HEK293 (cell line): Measurements from ENCODE around the gene TCF12.

ENCODE experiments used
- CTCF ChIA-PET: fragments of 350-600 bp; formaldehyde crosslinking; extraction: SDS; loops from one replicate; lab custom pipeline; 2021; ENCODE audit warnings: antibody characterized with exemption; lab: Yijun Ruan, JAX
- POLR2A ChIA-PET: fragments of 300-600 bp; formaldehyde crosslinking; extraction: SDS; loops from one replicate; lab custom pipeline; 2020; ENCODE audit warnings: antibody characterized with exemption, inconsistent platforms; lab: Yijun Ruan, JAX
- H3K27ac ChIP-seq: fragments of 200-500 bp; sonication (Bioruptor generic); 2 replicates; pipeline ENCODE4 v1.5.1; 2014; ENCODE audit warnings: low read depth, low read length, control low read depth, inconsistent platforms; ENCODE audit errors: extremely low read depth
- H3K36me3 ChIP-seq, 2 experiments: fragments of 200-500 bp in 1 of 2; sonication (Bioruptor generic) in 1 of 2; 1 replicate in 1 of 2; 2 replicates in 1 of 2; pipeline ENCODE4 v1.5.1; 2014 to 2017; ENCODE audit warnings: inconsistent platforms in 2 of 2, low read length in 2 of 2; ENCODE audit not compliant: control insufficient read depth in 2 of 2, insufficient read depth in 1 of 2
- H3K4me1 ChIP-seq: fragments of 200-500 bp; sonication (Bioruptor generic); 2 replicates; pipeline ENCODE4 v1.5.1; 2014; ENCODE audit warnings: mild to moderate bottlenecking, low read length, inconsistent platforms; ENCODE audit not compliant: control insufficient read depth, insufficient read depth
- H3K4me3 ChIP-seq: 2 replicates; pipeline ENCODE4 v1.5.1; 2011; ENCODE audit warnings: low read depth, mild to moderate bottlenecking, control low read depth, low read length, moderate library complexity
- H3K9me3 ChIP-seq: fragments of 200-500 bp; sonication (Bioruptor generic); 2 replicates; pipeline ENCODE4 v1.5.1; 2014; ENCODE audit warnings: low read depth, low read length, inconsistent platforms; ENCODE audit not compliant: control insufficient read depth, insufficient read depth
- FEZF1 ChIP-seq: fragments of 450-650 bp; formaldehyde crosslinking; IDR thresholded peaks from 2 replicates; pipeline ENCODE4 v1.5.1; 2016; ENCODE audit warnings: missing biosample characterization, missing genetic modification characterization
- IKZF3 ChIP-seq: fragments of 450-650 bp; IDR thresholded peaks from 2 replicates; pipeline ENCODE4 v1.5.0; 2018; ENCODE audit warnings: missing biosample characterization, mild to moderate bottlenecking, missing genetic modification characterization, moderate library complexity
- MZF1 ChIP-seq: fragments of 450-650 bp; formaldehyde crosslinking; IDR thresholded peaks from 2 replicates; pipeline ENCODE4 v1.5.1; 2017; ENCODE audit warnings: missing biosample characterization, missing genetic modification characterization, borderline replicate concordance
- OSR2 ChIP-seq: fragments of 450-650 bp; formaldehyde crosslinking; IDR thresholded peaks from 2 replicates; pipeline ENCODE4 v1.5.1; 2016; ENCODE audit warnings: missing biosample characterization, missing genetic modification characterization
- PRDM1 ChIP-seq: fragments of 450-650 bp; formaldehyde crosslinking; IDR thresholded peaks from 2 replicates; pipeline ENCODE4; 2016; ENCODE audit warnings: missing biosample characterization, missing genetic modification characterization
- REPIN1 ChIP-seq: fragments of 450-650 bp; formaldehyde crosslinking; IDR thresholded peaks from 2 replicates; pipeline ENCODE4 v1.5.1; 2017; ENCODE audit warnings: missing biosample characterization, missing genetic modification characterization, low read depth
- TCF7L2 ChIP-seq: IDR thresholded peaks from 2 replicates; pipeline ENCODE4 v1.6.1; 2011; ENCODE audit warnings: low read depth, mild to moderate bottlenecking, inconsistent platforms, low read length, moderate library complexity, borderline replicate concordance
- ZBTB17 ChIP-seq: fragments of 450-650 bp; formaldehyde crosslinking; IDR thresholded peaks from 2 replicates; pipeline ENCODE4 v1.5.1; 2016; ENCODE audit warnings: missing biosample characterization, missing genetic modification characterization
- ZNF175 ChIP-seq: fragments of 450-650 bp; formaldehyde crosslinking; IDR thresholded peaks from 2 replicates; pipeline ENCODE4 v1.5.1; 2016; ENCODE audit warnings: missing biosample characterization, missing genetic modification characterization
- ZNF221 ChIP-seq: fragments of 450-650 bp; formaldehyde crosslinking; IDR thresholded peaks from 2 replicates; pipeline ENCODE4 v1.5.1; 2017; ENCODE audit warnings: missing biosample characterization, missing genetic modification characterization, borderline replicate concordance
- ZNF423 ChIP-seq: fragments of 450-650 bp; formaldehyde crosslinking; IDR thresholded peaks from 2 replicates; pipeline ENCODE4 v1.5.1; 2016; ENCODE audit warnings: missing biosample characterization, missing genetic modification characterization
- ZNF560 ChIP-seq: fragments of 450-650 bp; formaldehyde crosslinking; IDR thresholded peaks from 2 replicates; pipeline ENCODE4 v1.5.1; 2017; ENCODE audit warnings: missing biosample characterization, missing genetic modification characterization, borderline replicate concordance
- ZNF76 ChIP-seq: fragments of 450-650 bp; formaldehyde crosslinking; IDR thresholded peaks from 2 replicates; pipeline ENCODE4; 2016; ENCODE audit warnings: low read depth, missing biosample characterization, missing genetic modification characterization, borderline replicate concordance
- ZNF843 ChIP-seq: fragments of 450-650 bp; formaldehyde crosslinking; IDR thresholded peaks from 2 replicates; pipeline ENCODE4 v1.5.1; 2016; ENCODE audit warnings: missing biosample characterization, missing genetic modification characterization
- TF ChIP-seq, protein P1 (sequence below): fragments of 450-650 bp; IDR thresholded peaks from 2 replicates; pipeline ENCODE4 v1.5.1; 2018; ENCODE audit warnings: missing biosample characterization, mild to moderate bottlenecking, missing genetic modification characterization
- TF ChIP-seq, protein P2 (sequence below): fragments of 450-650 bp; formaldehyde crosslinking; IDR thresholded peaks from 2 replicates; pipeline ENCODE4 v1.5.1; 2016; ENCODE audit warnings: missing biosample characterization, missing genetic modification characterization
- TF ChIP-seq, protein P3 (sequence below): fragments of 450-650 bp; formaldehyde crosslinking; IDR thresholded peaks from 2 replicates; pipeline ENCODE4 v1.5.1; 2017; ENCODE audit warnings: missing biosample characterization, missing genetic modification characterization

TCF12 gene

DNA sequence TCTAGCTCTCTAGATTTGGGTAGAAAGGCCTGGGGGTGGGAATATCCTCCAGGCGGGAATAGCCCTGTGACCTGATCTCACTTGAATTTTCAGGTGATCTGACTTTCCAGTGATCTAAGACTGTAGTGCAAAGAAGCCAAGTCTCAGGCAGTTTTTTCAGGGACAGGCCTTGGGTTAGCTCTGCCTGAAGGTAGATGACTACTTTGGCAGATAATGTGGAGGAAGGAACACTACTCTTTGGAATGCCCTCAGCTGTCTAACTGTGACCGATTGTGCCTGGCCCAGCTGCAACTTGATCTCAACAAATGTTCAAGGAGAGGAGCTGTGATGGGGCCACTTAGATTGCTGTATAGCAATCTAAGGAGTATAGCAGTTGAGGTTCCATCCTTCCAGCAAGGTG, 193.7 kb downstream of the TCF12 start:
- TF ChIP-seq ZNF175 (tag by site-specific recombination) = no peak
- peak; percentile 18; the same call in 1 of the 2 replicates for TF ChIP-seq IKZF3 (tag by site-specific recombination)
- Histone ChIP-seq H3K4me1 (peaks cover 14% of the 10 kb centered on the region; the same call in 1 of the 2 replicates), H3K4me3 (no peak overlapping the region), H3K9me3 (no peaks in the 10 kb centered on the region), H3K36me3 (no peaks in the 10 kb centered on the region), H3K27ac (no peak overlapping the region)
- POLR2A ChIA-PET = no interaction called here
- CTCF ChIA-PET = interaction anchor here (0.6 to 1.3 kb wide), 2 partner anchors 19 to 26 kb away, joined by 3 to 5 read pairs; no protein-coding TSS in a partner anchor

DNA sequence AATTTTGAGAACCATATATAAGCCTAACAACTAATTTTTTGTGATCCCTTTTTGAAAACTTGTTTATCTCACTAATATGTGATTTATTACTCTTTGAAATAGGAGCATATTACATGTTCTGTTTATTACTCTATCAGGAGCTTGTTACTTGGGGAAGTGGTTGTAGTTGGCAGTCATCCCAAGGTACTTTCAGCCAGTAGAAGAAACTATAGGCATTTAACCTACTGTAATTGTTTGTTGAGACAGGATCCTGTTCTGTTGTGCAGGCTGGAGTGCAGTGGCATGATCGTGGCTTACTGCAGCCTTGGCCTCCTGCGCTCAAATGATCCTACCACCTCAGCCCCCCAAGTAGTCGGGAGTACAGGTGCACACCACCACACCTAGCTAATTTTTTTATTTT, 195.6 kb downstream of the TCF12 start:
- no peak overlapping the region for H3K27ac ChIP-seq
- ChIA-PET POLR2A (interaction anchor here (0.6 kb wide), 1 partner anchor 85 kb away, joined by 7 read pairs; no protein-coding TSS in a partner anchor), CTCF (no interaction called here)
- H3K4me1 ChIP-seq = peaks cover 14% of the 10 kb centered on the region; the same call in 1 of the 2 replicates
- no peaks in the 10 kb centered on the region for H3K36me3 ChIP-seq
- TF ChIP-seq ZNF76 (tag by site-specific recombination) (no peak), MZF1 (tag by site-specific recombination) (no peak; the same call in 1 of the 2 replicates), TCF7L2 (no peak), PRDM1 (tag by site-specific recombination) (no peak), ZNF423 (tag by site-specific recombination) (no peak), ZNF221 (tag by site-specific recombination) (no peak), OSR2 (peak; percentile 81), ZBTB17 (tag by site-specific recombination) (peak; percentile 60; the same call in 1 of the 2 replicates), ZNF560 (no peak), FEZF1 (peak; percentile 46), ZNF843 (tag by site-specific recombination) (peak; percentile 36; the same call in 1 of the 2 replicates), REPIN1 (no peak)
- TF ChIP-seq, protein P1, sequence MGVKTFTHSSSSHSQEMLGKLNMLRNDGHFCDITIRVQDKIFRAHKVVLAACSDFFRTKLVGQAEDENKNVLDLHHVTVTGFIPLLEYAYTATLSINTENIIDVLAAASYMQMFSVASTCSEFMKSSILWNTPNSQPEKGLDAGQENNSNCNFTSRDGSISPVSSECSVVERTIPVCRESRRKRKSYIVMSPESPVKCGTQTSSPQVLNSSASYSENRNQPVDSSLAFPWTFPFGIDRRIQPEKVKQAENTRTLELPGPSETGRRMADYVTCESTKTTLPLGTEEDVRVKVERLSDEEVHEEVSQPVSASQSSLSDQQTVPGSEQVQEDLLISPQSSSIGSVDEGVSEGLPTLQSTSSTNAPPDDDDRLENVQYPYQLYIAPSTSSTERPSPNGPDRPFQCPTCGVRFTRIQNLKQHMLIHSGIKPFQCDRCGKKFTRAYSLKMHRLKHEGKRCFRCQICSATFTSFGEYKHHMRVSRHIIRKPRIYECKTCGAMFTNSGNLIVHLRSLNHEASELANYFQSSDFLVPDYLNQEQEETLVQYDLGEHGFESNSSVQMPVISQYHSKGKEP (tag by site-specific recombination) = 0 out of 2 replicates have a peak, but pooled peaks have one; percentile 42
- TF ChIP-seq, protein P2, sequence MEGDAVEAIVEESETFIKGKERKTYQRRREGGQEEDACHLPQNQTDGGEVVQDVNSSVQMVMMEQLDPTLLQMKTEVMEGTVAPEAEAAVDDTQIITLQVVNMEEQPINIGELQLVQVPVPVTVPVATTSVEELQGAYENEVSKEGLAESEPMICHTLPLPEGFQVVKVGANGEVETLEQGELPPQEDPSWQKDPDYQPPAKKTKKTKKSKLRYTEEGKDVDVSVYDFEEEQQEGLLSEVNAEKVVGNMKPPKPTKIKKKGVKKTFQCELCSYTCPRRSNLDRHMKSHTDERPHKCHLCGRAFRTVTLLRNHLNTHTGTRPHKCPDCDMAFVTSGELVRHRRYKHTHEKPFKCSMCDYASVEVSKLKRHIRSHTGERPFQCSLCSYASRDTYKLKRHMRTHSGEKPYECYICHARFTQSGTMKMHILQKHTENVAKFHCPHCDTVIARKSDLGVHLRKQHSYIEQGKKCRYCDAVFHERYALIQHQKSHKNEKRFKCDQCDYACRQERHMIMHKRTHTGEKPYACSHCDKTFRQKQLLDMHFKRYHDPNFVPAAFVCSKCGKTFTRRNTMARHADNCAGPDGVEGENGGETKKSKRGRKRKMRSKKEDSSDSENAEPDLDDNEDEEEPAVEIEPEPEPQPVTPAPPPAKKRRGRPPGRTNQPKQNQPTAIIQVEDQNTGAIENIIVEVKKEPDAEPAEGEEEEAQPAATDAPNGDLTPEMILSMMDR = no peak
- TF ChIP-seq, protein P3, sequence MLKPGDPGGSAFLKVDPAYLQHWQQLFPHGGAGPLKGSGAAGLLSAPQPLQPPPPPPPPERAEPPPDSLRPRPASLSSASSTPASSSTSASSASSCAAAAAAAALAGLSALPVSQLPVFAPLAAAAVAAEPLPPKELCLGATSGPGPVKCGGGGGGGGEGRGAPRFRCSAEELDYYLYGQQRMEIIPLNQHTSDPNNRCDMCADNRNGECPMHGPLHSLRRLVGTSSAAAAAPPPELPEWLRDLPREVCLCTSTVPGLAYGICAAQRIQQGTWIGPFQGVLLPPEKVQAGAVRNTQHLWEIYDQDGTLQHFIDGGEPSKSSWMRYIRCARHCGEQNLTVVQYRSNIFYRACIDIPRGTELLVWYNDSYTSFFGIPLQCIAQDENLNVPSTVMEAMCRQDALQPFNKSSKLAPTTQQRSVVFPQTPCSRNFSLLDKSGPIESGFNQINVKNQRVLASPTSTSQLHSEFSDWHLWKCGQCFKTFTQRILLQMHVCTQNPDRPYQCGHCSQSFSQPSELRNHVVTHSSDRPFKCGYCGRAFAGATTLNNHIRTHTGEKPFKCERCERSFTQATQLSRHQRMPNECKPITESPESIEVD (tag by site-specific recombination) = peak; percentile 89
- H3K9me3 ChIP-seq = no peaks in the 10 kb centered on the region
- H3K4me3 ChIP-seq = no peak overlapping the region
